HEK293 (cell line): ENCODE data around the gene KRTAP10-6.

Source experiments
- CTCF ChIA-PET: fragments of 350-600 bp; formaldehyde crosslinking; extraction: SDS; loops from one replicate; lab custom pipeline; 2021; ENCODE audit warnings: antibody characterized with exemption; lab: Yijun Ruan, JAX
- POLR2A ChIA-PET: fragments of 300-600 bp; formaldehyde crosslinking; extraction: SDS; loops from one replicate; lab custom pipeline; 2020; ENCODE audit warnings: antibody characterized with exemption, inconsistent platforms; lab: Yijun Ruan, JAX
- H3K27ac ChIP-seq: fragments of 200-500 bp; sonication (Bioruptor generic); 2 replicates; pipeline ENCODE4 v1.5.1; 2014; ENCODE audit warnings: low read depth, low read length, control low read depth, inconsistent platforms; ENCODE audit errors: extremely low read depth
- H3K36me3 ChIP-seq, 2 experiments: fragments of 200-500 bp in 1 of 2; sonication (Bioruptor generic) in 1 of 2; 1 replicate in 1 of 2; 2 replicates in 1 of 2; pipeline ENCODE4 v1.5.1; 2014 to 2017; ENCODE audit warnings: inconsistent platforms in 2 of 2, low read length in 2 of 2; ENCODE audit not compliant: control insufficient read depth in 2 of 2, insufficient read depth in 1 of 2
- H3K4me1 ChIP-seq: fragments of 200-500 bp; sonication (Bioruptor generic); 2 replicates; pipeline ENCODE4 v1.5.1; 2014; ENCODE audit warnings: mild to moderate bottlenecking, low read length, inconsistent platforms; ENCODE audit not compliant: control insufficient read depth, insufficient read depth
- H3K4me3 ChIP-seq: 2 replicates; pipeline ENCODE4 v1.5.1; 2011; ENCODE audit warnings: low read depth, mild to moderate bottlenecking, control low read depth, low read length, moderate library complexity
- H3K9me3 ChIP-seq: fragments of 200-500 bp; sonication (Bioruptor generic); 2 replicates; pipeline ENCODE4 v1.5.1; 2014; ENCODE audit warnings: low read depth, low read length, inconsistent platforms; ENCODE audit not compliant: control insufficient read depth, insufficient read depth
- OVOL3 ChIP-seq: fragments of 450-650 bp; formaldehyde crosslinking; IDR thresholded peaks from 2 replicates; pipeline ENCODE4 v1.5.1; 2016; ENCODE audit warnings: missing biosample characterization, missing genetic modification characterization
- ZBTB1 ChIP-seq: fragments of 450-650 bp; formaldehyde crosslinking; IDR thresholded peaks from 2 replicates; pipeline ENCODE4 v1.5.1; 2016; ENCODE audit warnings: missing biosample characterization, missing genetic modification characterization
- ZBTB8A ChIP-seq: fragments of 450-650 bp; formaldehyde crosslinking; IDR thresholded peaks from 2 replicates; pipeline ENCODE4 v1.5.1; 2016; ENCODE audit warnings: missing biosample characterization, missing genetic modification characterization
- ZNF140 ChIP-seq: fragments of 450-650 bp; formaldehyde crosslinking; IDR thresholded peaks from 2 replicates; pipeline ENCODE4 v1.5.1; 2016; ENCODE audit warnings: missing biosample characterization, missing genetic modification characterization
- ZNF19 ChIP-seq: fragments of 450-650 bp; formaldehyde crosslinking; IDR thresholded peaks from 2 replicates; pipeline ENCODE4; 2016; ENCODE audit warnings: missing biosample characterization, missing genetic modification characterization, low read depth
- ZNF202 ChIP-seq: fragments of 450-650 bp; formaldehyde crosslinking; IDR thresholded peaks from 2 replicates; pipeline ENCODE4 v1.5.1; 2016; ENCODE audit warnings: missing biosample characterization, missing genetic modification characterization, borderline replicate concordance
- ZNF560 ChIP-seq: fragments of 450-650 bp; formaldehyde crosslinking; IDR thresholded peaks from 2 replicates; pipeline ENCODE4 v1.5.1; 2017; ENCODE audit warnings: missing biosample characterization, missing genetic modification characterization, borderline replicate concordance
- ZNF670 ChIP-seq: fragments of 450-650 bp; formaldehyde crosslinking; IDR thresholded peaks from 2 replicates; pipeline ENCODE4 v1.5.1; 2016; ENCODE audit warnings: missing biosample characterization, missing genetic modification characterization, low read depth
- ZNF791 ChIP-seq: fragments of 450-650 bp; formaldehyde crosslinking; IDR thresholded peaks from 2 replicates; pipeline ENCODE4 v1.5.1; 2016; ENCODE audit warnings: missing biosample characterization, missing genetic modification characterization
- ZSCAN30 ChIP-seq: fragments of 450-650 bp; IDR thresholded peaks from 2 replicates; pipeline ENCODE4 v1.5.1; 2018; ENCODE audit warnings: missing biosample characterization, mild to moderate bottlenecking, missing genetic modification characterization, moderate library complexity
- TF ChIP-seq, protein P1 (sequence below): fragments of 450-650 bp; formaldehyde crosslinking; IDR thresholded peaks from 2 replicates; pipeline ENCODE4 v1.5.1; 2016; ENCODE audit warnings: missing biosample characterization, missing genetic modification characterization
- TF ChIP-seq, protein P2 (sequence below): fragments of 450-650 bp; formaldehyde crosslinking; conservative IDR thresholded peaks from 2 replicates; pipeline ENCODE4 v1.5.1; 2016; ENCODE audit warnings: low read depth, missing biosample characterization, missing genetic modification characterization
- TF ChIP-seq, protein P3 (sequence below): fragments of 450-650 bp; formaldehyde crosslinking; IDR thresholded peaks from 2 replicates; pipeline ENCODE4 v1.5.1; 2016; ENCODE audit warnings: missing biosample characterization, missing genetic modification characterization

The KRTAP10-6 gene

DNA sequence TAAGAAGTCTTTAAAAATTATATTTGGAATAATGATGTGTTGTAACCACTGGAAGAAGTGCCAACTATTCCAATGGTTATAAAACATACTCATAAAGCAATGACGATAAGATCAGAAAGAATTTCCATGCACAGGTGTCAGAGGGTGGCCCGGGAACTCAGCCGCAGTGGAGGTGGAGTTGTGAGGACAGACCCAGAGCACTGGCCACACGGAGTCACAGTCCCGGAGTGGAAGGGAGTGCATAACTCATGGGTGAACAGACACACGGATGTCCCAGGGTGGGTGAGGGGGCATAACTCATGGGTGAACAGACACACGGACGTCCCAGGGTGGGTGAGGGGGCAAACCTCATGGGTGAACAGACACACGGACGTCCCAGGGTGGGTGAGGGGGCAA lies 16.3 kb downstream of the KRTAP10-6 start:
- TF ChIP-seq ZNF560 (no peak), OVOL3 (tag by site-specific recombination) (no peak), ZBTB8A (tag by site-specific recombination) (no peak), ZBTB1 (no peak), ZNF140 (no peak)
- TF ChIP-seq, protein P1, sequence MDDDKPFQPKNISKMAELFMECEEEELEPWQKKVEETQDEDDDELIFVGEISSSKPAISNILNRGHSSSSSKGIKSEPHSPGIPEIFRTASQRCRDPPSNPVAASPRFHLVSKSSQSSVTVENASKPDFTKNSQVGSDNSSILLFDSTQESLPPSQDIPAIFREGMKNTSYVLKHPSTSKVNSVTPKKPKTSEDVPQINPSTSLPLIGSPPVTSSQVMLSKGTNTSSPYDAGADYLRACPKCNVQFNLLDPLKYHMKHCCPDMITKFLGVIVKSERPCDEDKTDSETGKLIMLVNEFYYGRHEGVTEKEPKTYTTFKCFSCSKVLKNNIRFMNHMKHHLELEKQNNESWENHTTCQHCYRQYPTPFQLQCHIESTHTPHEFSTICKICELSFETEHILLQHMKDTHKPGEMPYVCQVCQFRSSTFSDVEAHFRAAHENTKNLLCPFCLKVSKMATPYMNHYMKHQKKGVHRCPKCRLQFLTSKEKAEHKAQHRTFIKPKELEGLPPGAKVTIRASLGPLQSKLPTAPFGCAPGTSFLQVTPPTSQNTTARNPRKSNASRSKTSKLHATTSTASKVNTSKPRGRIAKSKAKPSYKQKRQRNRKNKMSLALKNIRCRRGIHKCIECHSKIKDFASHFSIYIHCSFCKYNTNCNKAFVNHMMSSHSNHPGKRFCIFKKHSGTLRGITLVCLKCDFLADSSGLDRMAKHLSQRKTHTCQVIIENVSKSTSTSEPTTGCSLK (tag by site-specific recombination) = no peak
- TF ChIP-seq, protein P2, sequence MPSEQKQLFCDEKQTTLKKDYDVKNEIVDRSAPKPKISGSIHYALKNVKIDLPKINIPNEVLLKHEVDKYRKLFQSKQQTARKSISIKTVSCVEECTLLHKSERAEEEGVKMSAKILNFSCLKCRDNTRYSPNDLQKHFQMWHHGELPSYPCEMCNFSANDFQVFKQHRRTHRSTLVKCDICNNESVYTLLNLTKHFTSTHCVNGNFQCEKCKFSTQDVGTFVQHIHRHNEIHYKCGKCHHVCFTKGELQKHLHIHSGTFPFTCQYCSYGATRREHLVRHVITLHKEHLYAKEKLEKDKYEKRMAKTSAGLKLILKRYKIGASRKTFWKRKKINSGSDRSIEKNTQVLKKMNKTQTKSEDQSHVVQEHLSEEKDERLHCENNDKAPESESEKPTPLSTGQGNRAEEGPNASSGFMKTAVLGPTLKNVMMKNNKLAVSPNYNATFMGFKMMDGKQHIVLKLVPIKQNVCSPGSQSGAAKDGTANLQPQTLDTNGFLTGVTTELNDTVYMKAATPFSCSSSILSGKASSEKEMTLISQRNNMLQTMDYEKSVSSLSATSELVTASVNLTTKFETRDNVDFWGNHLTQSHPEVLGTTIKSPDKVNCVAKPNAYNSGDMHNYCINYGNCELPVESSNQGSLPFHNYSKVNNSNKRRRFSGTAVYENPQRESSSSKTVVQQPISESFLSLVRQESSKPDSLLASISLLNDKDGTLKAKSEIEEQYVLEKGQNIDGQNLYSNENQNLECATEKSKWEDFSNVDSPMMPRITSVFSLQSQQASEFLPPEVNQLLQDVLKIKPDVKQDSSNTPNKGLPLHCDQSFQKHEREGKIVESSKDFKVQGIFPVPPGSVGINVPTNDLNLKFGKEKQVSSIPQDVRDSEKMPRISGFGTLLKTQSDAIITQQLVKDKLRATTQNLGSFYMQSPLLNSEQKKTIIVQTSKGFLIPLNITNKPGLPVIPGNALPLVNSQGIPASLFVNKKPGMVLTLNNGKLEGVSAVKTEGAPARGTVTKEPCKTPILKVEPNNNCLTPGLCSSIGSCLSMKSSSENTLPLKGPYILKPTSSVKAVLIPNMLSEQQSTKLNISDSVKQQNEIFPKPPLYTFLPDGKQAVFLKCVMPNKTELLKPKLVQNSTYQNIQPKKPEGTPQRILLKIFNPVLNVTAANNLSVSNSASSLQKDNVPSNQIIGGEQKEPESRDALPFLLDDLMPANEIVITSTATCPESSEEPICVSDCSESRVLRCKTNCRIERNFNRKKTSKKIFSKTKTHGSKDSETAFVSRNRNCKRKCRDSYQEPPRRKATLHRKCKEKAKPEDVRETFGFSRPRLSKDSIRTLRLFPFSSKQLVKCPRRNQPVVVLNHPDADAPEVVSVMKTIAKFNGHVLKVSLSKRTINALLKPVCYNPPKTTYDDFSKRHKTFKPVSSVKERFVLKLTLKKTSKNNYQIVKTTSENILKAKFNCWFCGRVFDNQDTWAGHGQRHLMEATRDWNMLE (tag by site-specific recombination) = no peak
- CTCF ChIA-PET = interaction anchor here (0.7 kb wide), 1 partner anchor 562 kb away, joined by 4 read pairs; no protein-coding TSS in a partner anchor
- Histone ChIP-seq H3K4me1 (no peaks in the 10 kb centered on the region), H3K4me3 (no peak overlapping the region), H3K27ac (no peak overlapping the region), H3K9me3 (no peaks in the 10 kb centered on the region), H3K36me3 (no peaks in the 10 kb centered on the region)
- POLR2A ChIA-PET = no interaction called here

DNA sequence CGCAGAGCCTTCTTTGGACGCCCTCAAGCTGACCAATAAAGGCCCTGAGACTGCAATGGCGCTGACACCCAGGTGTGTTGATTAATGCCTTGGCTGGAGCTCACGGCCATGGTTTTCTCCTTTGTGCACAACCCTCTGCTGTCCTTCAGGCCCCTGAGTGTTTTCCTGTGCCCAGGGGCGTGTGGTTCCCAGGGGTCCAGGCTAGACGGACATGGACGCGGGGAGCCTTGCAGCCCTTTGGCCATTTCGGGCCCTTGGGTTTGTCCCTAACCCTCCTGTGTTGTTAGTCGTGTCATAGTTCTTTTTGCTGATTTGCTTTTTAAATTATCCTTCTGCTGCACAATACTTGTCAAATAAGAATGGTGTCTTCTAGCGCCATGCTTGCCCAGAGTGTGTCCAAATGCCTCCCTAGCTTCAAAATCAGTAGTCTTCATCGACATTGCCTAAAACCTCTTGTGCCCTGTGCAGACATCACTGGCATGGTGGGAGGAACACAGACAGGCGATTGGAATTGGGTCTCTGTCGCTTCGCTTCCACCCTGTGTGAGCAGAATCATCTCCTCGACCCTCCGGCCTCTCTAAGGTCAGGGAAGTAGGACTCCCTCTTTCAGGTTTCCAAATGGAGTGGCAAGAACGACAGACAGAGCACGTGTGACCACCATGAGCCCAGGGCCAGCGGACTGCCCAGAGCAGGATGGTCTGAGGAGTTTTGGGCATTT lies 16.8 kb downstream of the KRTAP10-6 start:
- no peaks in the 10 kb centered on the region for H3K4me1 ChIP-seq
- H3K9me3 ChIP-seq = no peaks in the 10 kb centered on the region
- H3K36me3 ChIP-seq = no peaks in the 10 kb centered on the region
- ChIA-PET CTCF (interaction anchor here (0.7 kb wide), 2 partner anchors 187 to 563 kb away, joined by 4 read pairs; no protein-coding TSS in a partner anchor), POLR2A (no interaction called here)
- TF ChIP-seq ZNF19 (tag by site-specific recombination) (no peak), ZNF202 (no peak), ZNF670 (tag by site-specific recombination) (no peak), ZSCAN30 (tag by site-specific recombination) (no peak), ZNF791 (no peak)
- TF ChIP-seq, protein P3, sequence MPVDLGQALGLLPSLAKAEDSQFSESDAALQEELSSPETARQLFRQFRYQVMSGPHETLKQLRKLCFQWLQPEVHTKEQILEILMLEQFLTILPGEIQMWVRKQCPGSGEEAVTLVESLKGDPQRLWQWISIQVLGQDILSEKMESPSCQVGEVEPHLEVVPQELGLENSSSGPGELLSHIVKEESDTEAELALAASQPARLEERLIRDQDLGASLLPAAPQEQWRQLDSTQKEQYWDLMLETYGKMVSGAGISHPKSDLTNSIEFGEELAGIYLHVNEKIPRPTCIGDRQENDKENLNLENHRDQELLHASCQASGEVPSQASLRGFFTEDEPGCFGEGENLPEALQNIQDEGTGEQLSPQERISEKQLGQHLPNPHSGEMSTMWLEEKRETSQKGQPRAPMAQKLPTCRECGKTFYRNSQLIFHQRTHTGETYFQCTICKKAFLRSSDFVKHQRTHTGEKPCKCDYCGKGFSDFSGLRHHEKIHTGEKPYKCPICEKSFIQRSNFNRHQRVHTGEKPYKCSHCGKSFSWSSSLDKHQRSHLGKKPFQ (tag by site-specific recombination) = no peak
- no peak overlapping the region for H3K4me3 ChIP-seq
- H3K27ac ChIP-seq = no peak overlapping the region
